GM12878 (cell line): ENCODE measurements around the gene ELK3.

ENCODE experiments used
- BACH1 ChIP-seq: fragments of 450-650 bp; IDR thresholded peaks from 2 replicates; pipeline ENCODE4 v1.6.1; 2017; ENCODE audit warnings: mild to moderate bottlenecking, borderline replicate concordance
- CBX3 ChIP-seq: fragments of 200-600 bp; sonication (generic); IDR thresholded peaks from 2 replicates; pipeline ENCODE4 v1.6.1; 2016; ENCODE audit warnings: low read depth, borderline replicate concordance
- EZH2 ChIP-seq: IDR thresholded peaks from 2 replicates; pipeline ENCODE4 v1.6.1; 2012; ENCODE audit warnings: low read depth, mild to moderate bottlenecking, control low read depth, inconsistent platforms, low read length, borderline replicate concordance; ENCODE audit not compliant: control insufficient read depth
- JUND ChIP-seq: IDR thresholded peaks from 2 replicates; pipeline ENCODE4 v1.6.1; 2012; ENCODE audit warnings: low read depth, mild to moderate bottlenecking, low read length, improper control_type of control experiment, moderate library complexity
- KDM1A ChIP-seq: fragments of 200-600 bp; sonication (generic); IDR thresholded peaks from 2 replicates; pipeline ENCODE4 v1.6.1; 2016; ENCODE audit warnings: borderline replicate concordance
- NR2C2 ChIP-seq: IDR thresholded peaks from 2 replicates; pipeline ENCODE4 v1.6.1; 2011; ENCODE audit warnings: borderline replicate concordance, low read depth; ENCODE audit not compliant: control insufficient read depth, insufficient read length
- POLR2A ChIP-seq: IDR thresholded peaks from 2 replicates; pipeline ENCODE4 v1.6.1; 2011; ENCODE audit warnings: low read depth, mild to moderate bottlenecking, low read length
- SMARCA5 ChIP-seq: fragments of 450-650 bp; IDR thresholded peaks from 2 replicates; pipeline ENCODE4 v1.6.1; 2017; ENCODE audit warnings: mild to moderate bottlenecking
- STAT3 ChIP-seq: IDR thresholded peaks from 2 replicates; pipeline ENCODE4 v1.6.1; 2011; ENCODE audit warnings: low read depth, low read length, improper control_type of control experiment
- YY1 ChIP-seq: IDR thresholded peaks from 2 replicates; pipeline ENCODE4 v1.6.1; 2011; ENCODE audit warnings: low read depth, mild to moderate bottlenecking, low read length
- ZNF384 ChIP-seq: IDR thresholded peaks from 2 replicates; pipeline ENCODE4 v1.6.1; 2012; ENCODE audit warnings: low read depth, mild to moderate bottlenecking, low read length, improper control_type of control experiment, borderline replicate concordance
- TF ChIP-seq, protein P1 (sequence below): IDR thresholded peaks from 2 replicates; pipeline ENCODE4 v1.6.1; 2011; ENCODE audit warnings: borderline replicate concordance, low read depth, mild to moderate bottlenecking, moderate library complexity, mixed read lengths, low read length; ENCODE audit not compliant: insufficient read depth; ENCODE audit errors: extremely low read length
- TF ChIP-seq, protein P2 (sequence below): IDR thresholded peaks from 2 replicates; pipeline ENCODE4 v1.6.1; 2011; ENCODE audit warnings: low read depth, mild to moderate bottlenecking, low read length, moderate library complexity, borderline replicate concordance; ENCODE audit errors: extremely low read depth

GRCh38 chr12:96212456-96213375 is 18.5 kb downstream of the ELK3 start:
- TF ChIP-seq ZNF384 (no peak), NR2C2 (no peak), YY1 (no peak), CBX3 (no peak), SMARCA5 (no peak), JUND (no peak), EZH2 (no peak), STAT3 (no peak), POLR2A (no peak), BACH1 (no peak), KDM1A (no peak)
- TF ChIP-seq, protein P1, sequence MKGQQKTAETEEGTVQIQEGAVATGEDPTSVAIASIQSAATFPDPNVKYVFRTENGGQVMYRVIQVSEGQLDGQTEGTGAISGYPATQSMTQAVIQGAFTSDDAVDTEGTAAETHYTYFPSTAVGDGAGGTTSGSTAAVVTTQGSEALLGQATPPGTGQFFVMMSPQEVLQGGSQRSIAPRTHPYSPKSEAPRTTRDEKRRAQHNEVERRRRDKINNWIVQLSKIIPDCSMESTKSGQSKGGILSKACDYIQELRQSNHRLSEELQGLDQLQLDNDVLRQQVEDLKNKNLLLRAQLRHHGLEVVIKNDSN: no peak
- TF ChIP-seq, protein P2, sequence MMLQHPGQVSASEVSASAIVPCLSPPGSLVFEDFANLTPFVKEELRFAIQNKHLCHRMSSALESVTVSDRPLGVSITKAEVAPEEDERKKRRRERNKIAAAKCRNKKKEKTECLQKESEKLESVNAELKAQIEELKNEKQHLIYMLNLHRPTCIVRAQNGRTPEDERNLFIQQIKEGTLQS: no peak
